Astrocyte (in vitro differentiated cells and primary cell): ENCODE data around the gene CCL22.

Source experiments
- EZH2 ChIP-seq: IDR thresholded peaks from 2 replicates; pipeline ENCODE4 v1.6.1; 2012; ENCODE audit warnings: mild to moderate bottlenecking, low read length, inconsistent platforms; ENCODE audit not compliant: insufficient read depth
- TF ChIP-seq, protein P1 (sequence below): IDR thresholded peaks from 2 replicates; pipeline ENCODE4 v1.5.1; 2011; ENCODE audit warnings: low read depth, mild to moderate bottlenecking, inconsistent platforms, low read length, moderate library complexity; ENCODE audit not compliant: insufficient read depth

- TF ChIP-seq, protein P1, sequence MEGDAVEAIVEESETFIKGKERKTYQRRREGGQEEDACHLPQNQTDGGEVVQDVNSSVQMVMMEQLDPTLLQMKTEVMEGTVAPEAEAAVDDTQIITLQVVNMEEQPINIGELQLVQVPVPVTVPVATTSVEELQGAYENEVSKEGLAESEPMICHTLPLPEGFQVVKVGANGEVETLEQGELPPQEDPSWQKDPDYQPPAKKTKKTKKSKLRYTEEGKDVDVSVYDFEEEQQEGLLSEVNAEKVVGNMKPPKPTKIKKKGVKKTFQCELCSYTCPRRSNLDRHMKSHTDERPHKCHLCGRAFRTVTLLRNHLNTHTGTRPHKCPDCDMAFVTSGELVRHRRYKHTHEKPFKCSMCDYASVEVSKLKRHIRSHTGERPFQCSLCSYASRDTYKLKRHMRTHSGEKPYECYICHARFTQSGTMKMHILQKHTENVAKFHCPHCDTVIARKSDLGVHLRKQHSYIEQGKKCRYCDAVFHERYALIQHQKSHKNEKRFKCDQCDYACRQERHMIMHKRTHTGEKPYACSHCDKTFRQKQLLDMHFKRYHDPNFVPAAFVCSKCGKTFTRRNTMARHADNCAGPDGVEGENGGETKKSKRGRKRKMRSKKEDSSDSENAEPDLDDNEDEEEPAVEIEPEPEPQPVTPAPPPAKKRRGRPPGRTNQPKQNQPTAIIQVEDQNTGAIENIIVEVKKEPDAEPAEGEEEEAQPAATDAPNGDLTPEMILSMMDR: no peak
- TF ChIP-seq EZH2: no peak
Measured at GRCh38 chr16:57382535-57383275, 24.1 kb downstream of the CCL22 start.
